CD4-positive, alpha-beta T cell treated with Interleukin-4 for 4 hours (primary cell): ENCODE results near the gene ELL3.
"Not testable (repeated sequence)": the region's sequence is repeated elsewhere in the genome, so short reads cannot be mapped to it uniquely, and the experiment has no call there.

ENCODE experiments used
- DNase-seq: peaks from one replicate; pipeline ENCODE4 v3.0.0-alpha.2; 2020

Gene ELL3

GRCh38 chr15:43791993-43792760 lies 15.4 kb upstream of the ELL3 start, which contains the start of gene SERF2:
Gene SERF2, plus strand, starts transcription at chr15:43792320. Its CDS starts 57 bp downstream, at chr15:43792377.
- DNase-seq = peak; percentile 100

GRCh38 chr15:43789409-43789808 lies 12.6 kb upstream of the ELL3 start:
- DNase-seq = no peak

- DNase-seq = no peak
Observed at GRCh38 chr15:43779016-43779415, 2.2 kb upstream of the ELL3 start.

- peak; percentile 75 for DNase-seq
Observed at GRCh38 chr15:43777267-43777914, 625 bp upstream of the ELL3 start.

- DNase-seq = no peak
Observed at GRCh38 chr15:43776101-43776717, 557 bp downstream of the ELL3 start.

- DNase-seq = no peak
Observed at GRCh38 chr15:43775411-43775965, 1.3 kb downstream of the ELL3 start.

- no peak for DNase-seq
Observed at GRCh38 chr15:43774062-43774461, 2.7 kb downstream of the ELL3 start.

GRCh38 chr15:43772624-43773023 lies 4.1 kb downstream of the ELL3 start:
- no peak for DNase-seq

- DNase-seq = no peak
Observed at GRCh38 chr15:43771816-43772215, 5.0 kb downstream of the ELL3 start.

GRCh38 chr15:43769584-43770228 lies 7.1 kb downstream of the ELL3 start:
- peak; percentile 64 for DNase-seq

GRCh38 chr15:43763819-43764446 lies 12.8 kb downstream of the ELL3 start:
- no peak for DNase-seq

- DNase-seq = no peak
Observed at GRCh38 chr15:43762824-43763223, 13.9 kb downstream of the ELL3 start.

GRCh38 chr15:43751885-43752284 lies 24.9 kb downstream of the ELL3 start:
- no peak for DNase-seq

GRCh38 chr15:43749690-43750345 lies 26.9 kb downstream of the ELL3 start:
- peak; percentile 65 for DNase-seq

GRCh38 chr15:43748376-43748775 lies 28.4 kb downstream of the ELL3 start:
- DNase-seq = peak; percentile 44

GRCh38 chr15:43746903-43747309 lies 29.9 kb downstream of the ELL3 start:
- peak; percentile 21 for DNase-seq

GRCh38 chr15:43746245-43746902 lies 30.4 kb downstream of the ELL3 start, which contains the start of gene PDIA3:
Gene PDIA3, plus strand, starts transcription at chr15:43746438. Its CDS starts 102 bp downstream, at chr15:43746540.
- peak; percentile 84 for DNase-seq

- DNase-seq = no peak
Observed at GRCh38 chr15:43735416-43735815, 41.4 kb downstream of the ELL3 start.

GRCh38 chr15:43728053-43728725 lies 48.6 kb downstream of the ELL3 start:
- DNase-seq = not testable (repeated sequence)

GRCh38 chr15:43726306-43726705 lies 50.5 kb downstream of the ELL3 start:
- DNase-seq = not testable (repeated sequence)

GRCh38 chr15:43723151-43723550 lies 53.6 kb downstream of the ELL3 start:
- no peak for DNase-seq
